NCI-H1417 (cell line): ENCODE results near the gene VDAC1.

ENCODE experiments used
- DNase-seq, 3 experiments: peaks; one replicate each; lab custom pipeline; 2025; lab: John Stamatoyannopoulos, UW

Gene VDAC1

GRCh38 chr5:134024811-134025210, 20.0 kb upstream of the VDAC1 start:
- DNase-seq, result no peak

GRCh38 chr5:134022333-134022732, 17.6 kb upstream of the VDAC1 start:
- DNase-seq, result peak in 1 of 3 experiments; percentile 1

GRCh38 chr5:134020188-134020587, 15.4 kb upstream of the VDAC1 start:
- peak in 1 of 3 experiments; percentile 1 for DNase-seq

- DNase-seq, result peak in 1 of 3 experiments; percentile 6
These were observed 14.9 kb upstream of the VDAC1 start for GRCh38 chr5:134019636-134020035.

GRCh38 chr5:134018986-134019316, 14.2 kb upstream of the VDAC1 start:
- no peak for DNase-seq

- no peak for DNase-seq
These were observed 13.6 kb upstream of the VDAC1 start for GRCh38 chr5:134018154-134018985.

- DNase-seq, result no peak
These were observed 3.5 kb upstream of the VDAC1 start for GRCh38 chr5:134008266-134008749.

- DNase-seq, result no peak
These were observed 2.9 kb upstream of the VDAC1 start for GRCh38 chr5:134007581-134008265.

GRCh38 chr5:134006115-134006514, 1.3 kb upstream of the VDAC1 start:
- no peak for DNase-seq

- DNase-seq, result peak in 1 of 3 experiments; percentile 48
These were observed 764 bp upstream of the VDAC1 start for GRCh38 chr5:134005417-134006061.

- peak; percentile 52 to 80 (median 64) for DNase-seq
These were observed 754 bp downstream of the VDAC1 start for GRCh38 chr5:134003817-134004625.

- no peak for DNase-seq
These were observed 1.5 kb downstream of the VDAC1 start for GRCh38 chr5:134003064-134003816.

GRCh38 chr5:134001938-134002731, 2.6 kb downstream of the VDAC1 start:
- no peak for DNase-seq

GRCh38 chr5:134000696-134001453, 3.9 kb downstream of the VDAC1 start:
- DNase-seq, result no peak

- no peak for DNase-seq
These were observed 4.7 kb downstream of the VDAC1 start for GRCh38 chr5:134000091-134000511.

- no peak for DNase-seq
These were observed 6.0 kb downstream of the VDAC1 start for GRCh38 chr5:133998807-133999206.

- no peak for DNase-seq
These were observed 6.7 kb downstream of the VDAC1 start for GRCh38 chr5:133998042-133998441.

- DNase-seq, result peak in 1 of 3 experiments; percentile 0
These were observed 8.0 kb downstream of the VDAC1 start for GRCh38 chr5:133996683-133997252.
